Uterus (tissue), 4 donors: ENCODE measurements around the gene RBMS1. TPM values are rescaled to one million over a fixed set of nuclear protein-coding genes. Genes with fewer than 3 reads are reported as not detected.

Source experiments
- DNase-seq, 2 donors: peaks; one replicate each; pipeline ENCODE4 v3.0.0-alpha.2; 2019 to 2020
- H3K27ac ChIP-seq, 2 donors: fragments of 200-600 bp; sonication (generic); 1 replicate in 1 of 2; 2 replicates in 1 of 2; pipeline ENCODE4 v1.5.1; 2016 to 2018
- H3K27me3 ChIP-seq, 2 donors: fragments of 200-600 bp; sonication (generic); one replicate each; pipeline ENCODE4 v1.5.1; 2018 to 2019; ENCODE audit warnings: control low read depth in 1 of 2
- H3K36me3 ChIP-seq, 2 donors: fragments of 200-600 bp; sonication (generic); one replicate each; pipeline ENCODE4 v1.5.1; 2019; ENCODE audit warnings: control low read depth in 1 of 2
- H3K4me1 ChIP-seq, 2 donors: fragments of 200-600 bp; sonication (generic); one replicate each; pipeline ENCODE4 v1.5.1; 2018 to 2019; ENCODE audit warnings: control low read depth in 1 of 2
- H3K4me3 ChIP-seq, 2 donors: fragments of 200-600 bp; sonication (generic); 1 replicate in 1 of 2; 2 replicates in 1 of 2; pipeline ENCODE4 v1.5.1; 2018 to 2019; ENCODE audit warnings: mild to moderate bottlenecking in 1 of 2
- H3K9me3 ChIP-seq, 2 donors: fragments of 200-600 bp; sonication (generic); one replicate each; pipeline ENCODE4 v1.5.1; 2019; ENCODE audit warnings: control low read depth in 1 of 2
- CTCF ChIP-seq, 4 experiments: fragments of 200-600 bp in 2 of 4; fragments of 450-650 bp in 2 of 4; sonication (generic) in 2 of 4; IDR thresholded peaks; one replicate each; pipeline ENCODE4 v1.5.1; 2016 to 2019; ENCODE audit warnings: antibody characterized with exemption in 4 of 4, mild to moderate bottlenecking in 2 of 4, moderate library complexity in 1 of 4
- POLR2A ChIP-seq, 2 donors: fragments of 450-650 bp; IDR thresholded peaks; one replicate each; pipeline ENCODE4 v1.6.1; 2016; ENCODE audit warnings: antibody characterized with exemption in 2 of 2, mild to moderate bottlenecking in 1 of 2, moderate library complexity in 1 of 2
- intact Hi-C: fragments of 100-400 bp; cut with DNase I; formaldehyde crosslinking; loops from one replicate; pipeline ENCODE4 v1.15.1; 2023; ENCODE audit warnings: low total_unique reads
- total RNA-seq, 4 donors: library from RNA; depleted of rRNA in 3 of 4; stranded (reverse); fragments of >200 nt in 3 of 4; gene quantifications; one replicate each; pipeline versions ENCODE4 v1.1.0 to v1.2.4, GENCODE V29; 2014 to 2023
- donor health status: DM: yes; HTN: yes; CAD: no.

RBMS1 gene
- total RNA-seq, 4 donors from 2014 or later: 30.5 to 149 (median 88.9) TPM

GRCh38 chr2:160407393-160408172 is 86.0 kb downstream of the RBMS1 start:
- peak; percentile 68 to 72 for DNase-seq
- TF ChIP-seq POLR2A (IDR thresholded peaks at IDR 0.05): peak; percentile 59 to 82
- TF ChIP-seq CTCF (IDR thresholded peaks at IDR 0.05): peak in 3 of 4 experiments; percentile 20 to 49 (median 36)
- peaks cover 9 to 20% of the 10 kb centered on the region in 2 donors for H3K4me1 ChIP-seq

GRCh38 chr2:160406591-160407392 is 86.8 kb downstream of the RBMS1 start:
- Histone ChIP-seq H3K36me3 (no peaks in the 10 kb centered on the region), H3K27ac (peak overlapping the region; percentile 98 to 99), H3K4me3 (peak overlapping the region; percentile 71 to 98), H3K27me3 (no peaks in the 10 kb centered on the region), H3K9me3 (no peaks in the 10 kb centered on the region), H3K4me1 (peaks cover 9 to 20% of the 10 kb centered on the region in 2 donors)
- peak; percentile 42 to 70 for DNase-seq
- TF ChIP-seq POLR2A (IDR thresholded peaks at IDR 0.05) (no peak), CTCF (IDR thresholded peaks at IDR 0.05) (no peak)
- intact Hi-C loops: no loop called here

More at GRCh38 chr2:160407393-160408172, 86.0 kb downstream of the RBMS1 start:
- intact Hi-C loops: no loop called here
- H3K27me3 ChIP-seq: no peaks in the 10 kb centered on the region
- no peaks in the 10 kb centered on the region for H3K9me3 ChIP-seq
- peak overlapping the region; percentile 71 to 98 for H3K4me3 ChIP-seq
- peak overlapping the region; percentile 98 to 99 for H3K27ac ChIP-seq
- H3K36me3 ChIP-seq: no peaks in the 10 kb centered on the region

GRCh38 chr2:160405077-160405867 is 88.3 kb downstream of the RBMS1 start:
- Histone ChIP-seq H3K27me3 (no peaks in the 10 kb centered on the region), H3K4me1 (peaks cover 9 to 20% of the 10 kb centered on the region in 2 donors), H3K4me3 (peak overlapping the region; percentile 26 to 98), H3K27ac (peak overlapping the region; percentile 98 to 99), H3K9me3 (no peaks in the 10 kb centered on the region), H3K36me3 (no peaks in the 10 kb centered on the region)
- intact Hi-C loops: no loop called here
- TF ChIP-seq CTCF (IDR thresholded peaks at IDR 0.05): no peak
- no peak for TF ChIP-seq POLR2A (IDR thresholded peaks at IDR 0.05)
- no peak for DNase-seq

GRCh38 chr2:160402997-160403979 is 90.3 kb downstream of the RBMS1 start:
- H3K27me3 ChIP-seq: no peaks in the 10 kb centered on the region
- H3K36me3 ChIP-seq: no peaks in the 10 kb centered on the region
- DNase-seq: no peak
- intact Hi-C loops: no loop called here
- H3K4me1 ChIP-seq: peaks cover 9 to 16% of the 10 kb centered on the region in 2 donors
- no peaks in the 10 kb centered on the region for H3K9me3 ChIP-seq
- TF ChIP-seq CTCF (IDR thresholded peaks at IDR 0.05): no peak
- no peak for TF ChIP-seq POLR2A (IDR thresholded peaks at IDR 0.05)
- peak overlapping the region; percentile 7 to 99 for H3K27ac ChIP-seq
- H3K4me3 ChIP-seq: no peak overlapping the region
